Limb (tissue), 2 donors: Measurements from ENCODE around the gene ADGRD1.
"Not testable (repeated sequence)": the region's sequence is repeated elsewhere in the genome, so short reads cannot be mapped to it uniquely, and the experiment has no call there.

Experiments
- DNase-seq, 2 donors: peaks; one replicate each; pipeline ENCODE4 v3.0.0-alpha.2; 2016; ENCODE audit errors: extremely low spot score in 2 of 2

The ADGRD1 gene

DNA sequence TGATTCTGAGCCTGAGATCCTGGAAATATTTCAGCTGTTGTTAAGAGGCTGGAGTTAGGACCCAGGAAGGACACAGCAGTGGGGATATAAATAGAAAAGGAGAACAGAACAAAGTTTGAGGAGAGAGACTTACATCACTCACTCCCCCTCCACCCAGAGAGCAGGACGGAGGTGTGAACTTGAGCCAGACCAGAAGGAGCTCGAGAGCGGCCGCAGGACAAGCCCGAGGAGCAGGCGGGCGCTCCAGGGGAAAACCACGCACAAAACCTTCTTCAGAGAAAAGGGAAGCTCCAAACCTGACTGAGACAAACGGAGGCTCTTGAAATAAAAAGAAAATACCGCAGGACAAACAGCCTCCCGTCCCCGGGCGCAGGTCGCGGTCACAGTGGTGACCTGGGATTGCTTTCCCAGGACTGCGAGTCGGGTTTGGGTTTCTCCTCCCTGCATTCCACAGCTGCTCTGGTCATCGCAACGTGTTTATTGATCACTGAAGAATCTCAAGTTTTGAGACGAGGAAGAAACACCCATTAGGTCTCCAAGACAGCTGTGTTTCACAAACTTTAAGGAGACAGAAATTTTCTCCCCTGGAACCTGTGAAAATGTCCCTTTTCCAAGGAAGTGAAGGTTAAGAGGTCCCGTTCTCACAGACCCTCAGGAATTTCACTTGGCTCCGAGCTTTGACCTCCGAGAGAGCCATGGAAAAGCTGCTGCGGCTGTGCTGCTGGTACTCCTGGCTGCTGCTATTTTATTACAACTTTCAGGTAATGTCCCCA lies at the start of gene ADGRD1:
Gene ADGRD1, plus strand, starts transcription at position 137 of the 773 bp plus-strand sequence. Its CDS starts 559 bp downstream, at position 696.
- peak in 1 of 2 donors; percentile 79 for DNase-seq

DNA sequence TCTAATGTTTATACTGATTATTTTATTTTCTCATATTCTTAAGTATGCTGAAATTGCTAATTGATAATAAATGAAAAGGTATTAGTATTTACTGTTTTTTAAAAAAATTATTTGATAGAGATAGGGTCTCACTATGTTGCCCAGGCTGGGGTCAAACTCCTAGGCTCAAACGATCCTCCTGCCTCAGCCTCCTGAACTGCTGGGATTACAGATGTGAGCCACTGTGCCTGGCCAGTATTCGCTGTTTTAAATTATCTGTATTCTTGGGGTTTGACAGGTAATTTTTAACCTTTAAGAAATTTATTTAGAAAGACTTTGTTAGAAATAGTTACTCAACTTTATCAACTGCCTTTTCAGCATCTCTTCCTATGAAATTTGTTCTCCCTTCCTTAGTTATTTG lies 49.6 kb upstream of the ADGRD1 start:
- no peak for DNase-seq

DNA sequence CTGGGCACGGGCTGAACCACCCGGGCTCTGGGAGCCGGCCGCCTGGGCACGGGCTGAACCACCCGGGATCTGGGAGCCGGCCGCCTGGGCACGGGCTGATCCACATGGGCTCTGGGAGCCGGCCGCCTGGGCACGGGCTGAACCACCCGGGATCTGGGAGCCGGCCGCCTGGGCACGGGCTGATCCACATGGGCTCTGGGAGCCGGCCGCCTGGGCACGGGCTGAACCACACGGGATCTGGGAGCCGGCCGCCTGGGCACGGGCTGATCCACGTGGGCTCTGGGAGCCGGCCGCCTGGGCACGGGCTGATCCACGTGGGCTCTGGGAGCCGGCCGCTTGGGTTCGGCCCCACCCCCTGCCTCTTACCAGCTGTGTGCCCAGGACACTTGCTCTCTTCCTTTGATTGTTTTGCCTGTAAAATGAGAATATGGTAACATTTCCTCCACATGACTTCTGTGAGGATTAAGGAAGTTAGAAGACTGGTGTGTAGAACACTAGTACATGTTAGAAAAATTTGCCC lies 48.7 kb upstream of the ADGRD1 start:
- not testable (repeated sequence) for DNase-seq

DNA sequence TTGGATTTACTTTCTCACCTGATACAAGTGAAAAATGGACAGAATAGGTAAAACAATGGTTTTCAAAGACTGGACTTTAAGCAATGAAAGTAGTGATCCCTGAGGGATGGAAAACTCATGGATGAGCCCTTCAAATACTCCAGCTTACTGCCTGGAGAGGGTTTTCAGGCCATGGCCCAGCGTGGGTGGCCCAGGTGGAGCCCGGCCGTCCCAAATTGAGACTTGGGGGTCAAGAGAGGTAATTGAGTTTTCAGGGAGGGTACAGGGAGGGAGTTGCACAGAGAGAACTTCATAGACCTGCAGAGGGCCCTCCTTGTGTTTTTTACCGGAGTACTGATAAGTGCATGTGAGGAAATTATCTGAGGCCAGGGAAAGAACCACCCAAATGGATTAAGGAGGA lies 44.6 kb upstream of the ADGRD1 start:
- no peak for DNase-seq

DNA sequence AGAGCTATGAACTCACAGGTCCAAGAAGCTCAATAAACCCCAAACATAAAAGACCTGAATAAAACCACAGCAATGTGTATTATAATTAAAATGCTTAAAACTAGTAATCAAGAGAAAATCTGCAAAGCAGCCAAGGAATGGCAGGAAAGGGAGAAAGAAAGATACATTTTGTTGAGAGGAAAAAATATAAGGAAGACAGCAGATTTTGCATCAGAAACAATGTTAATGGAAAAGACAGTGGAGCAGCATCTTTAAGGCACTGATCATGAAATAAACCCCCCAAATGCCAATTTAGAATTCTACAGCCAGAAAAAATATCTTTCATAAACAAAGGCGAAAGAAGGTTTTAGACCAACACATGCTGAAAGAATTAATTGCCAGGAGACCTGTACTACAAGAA lies 42.5 kb upstream of the ADGRD1 start:
- DNase-seq, result no peak

DNA sequence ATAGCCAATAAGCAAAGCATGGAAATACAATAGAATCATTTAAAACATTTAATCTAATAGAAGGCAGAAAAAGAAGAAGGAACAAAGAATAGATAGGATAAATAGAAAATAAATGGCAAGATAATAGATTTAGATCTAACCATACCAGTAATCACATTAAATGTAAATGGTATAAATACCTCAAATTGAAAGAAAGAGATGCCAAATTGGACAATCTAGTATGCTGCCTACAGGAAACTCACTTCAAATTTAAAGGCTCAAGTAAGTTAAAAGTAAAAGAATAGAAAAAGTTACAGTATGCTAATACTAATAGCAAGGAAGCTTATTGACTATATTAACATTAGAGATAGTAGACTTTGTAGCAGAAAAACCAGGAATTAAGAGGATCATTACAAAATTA lies 41.8 kb upstream of the ADGRD1 start:
- DNase-seq, result no peak

DNA sequence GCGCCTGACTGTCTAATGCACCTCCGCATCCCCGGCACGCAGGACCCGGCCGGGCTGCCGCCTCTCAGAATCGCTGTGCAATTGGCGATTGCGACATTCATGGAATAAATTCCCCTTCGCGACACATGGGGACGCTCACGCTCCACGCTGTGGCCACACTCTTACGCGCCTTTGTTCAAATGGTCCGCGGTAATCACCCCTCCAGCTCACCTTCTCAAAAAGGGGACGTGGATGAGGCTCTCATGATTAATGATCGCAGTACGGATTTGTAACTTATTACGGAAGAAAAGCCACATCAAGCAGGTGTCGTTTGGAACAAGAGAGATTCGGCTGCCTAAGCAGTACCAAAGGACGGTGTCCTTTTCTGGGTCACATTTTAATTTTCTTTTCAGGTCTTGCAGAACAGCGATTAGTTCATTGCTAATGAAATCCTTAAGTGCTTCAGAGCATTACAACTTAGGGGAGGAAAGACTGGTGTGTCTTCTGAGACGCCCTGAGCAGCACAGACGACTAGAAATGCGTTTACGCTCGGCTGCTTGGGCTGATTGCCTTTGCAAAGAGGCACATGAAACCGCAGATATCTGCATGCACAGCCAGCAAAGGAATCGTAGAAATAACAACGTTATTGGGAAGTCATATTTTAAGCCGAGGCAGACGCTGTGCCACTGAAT lies 37.3 kb upstream of the ADGRD1 start:
- peak; percentile 75 to 80 for DNase-seq

DNA sequence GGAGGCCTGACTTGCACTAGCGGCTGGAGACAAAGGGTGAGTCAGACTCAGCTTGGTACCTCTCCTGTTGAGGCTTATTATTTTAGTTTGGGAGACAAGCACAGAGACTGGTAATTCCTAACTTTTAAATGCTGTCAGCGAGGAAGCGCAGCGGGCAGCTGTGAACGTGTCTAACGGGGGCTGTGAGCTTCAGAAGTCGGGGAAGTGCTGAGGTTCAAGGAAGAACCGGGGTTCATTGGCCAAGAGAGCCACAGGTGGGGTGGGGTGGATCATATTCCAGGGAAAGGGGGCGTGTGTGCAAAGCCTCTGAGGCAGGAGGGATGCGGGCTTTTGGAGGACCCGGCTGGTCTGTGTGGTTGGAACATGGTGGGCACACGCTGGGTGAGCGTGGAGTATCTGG lies 36.1 kb upstream of the ADGRD1 start:
- no peak for DNase-seq

DNA sequence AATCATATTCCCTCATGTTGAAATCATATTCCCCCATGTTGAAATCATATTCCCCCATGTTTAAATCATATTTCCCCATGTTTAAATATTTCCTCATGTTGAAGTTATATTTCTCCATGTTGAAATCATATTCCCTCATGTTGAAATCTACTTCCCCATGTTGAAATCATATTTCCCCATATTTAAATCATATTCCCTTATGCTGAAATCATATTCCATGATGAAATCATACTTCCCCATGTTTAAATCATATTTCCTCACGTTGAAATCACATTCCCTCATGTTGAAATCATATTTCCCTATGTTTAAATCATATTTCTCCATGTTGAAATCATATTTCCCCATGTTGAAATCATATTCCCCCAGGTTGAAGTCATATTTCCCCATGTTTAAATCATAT lies 34.6 kb upstream of the ADGRD1 start:
- DNase-seq, result no peak

DNA sequence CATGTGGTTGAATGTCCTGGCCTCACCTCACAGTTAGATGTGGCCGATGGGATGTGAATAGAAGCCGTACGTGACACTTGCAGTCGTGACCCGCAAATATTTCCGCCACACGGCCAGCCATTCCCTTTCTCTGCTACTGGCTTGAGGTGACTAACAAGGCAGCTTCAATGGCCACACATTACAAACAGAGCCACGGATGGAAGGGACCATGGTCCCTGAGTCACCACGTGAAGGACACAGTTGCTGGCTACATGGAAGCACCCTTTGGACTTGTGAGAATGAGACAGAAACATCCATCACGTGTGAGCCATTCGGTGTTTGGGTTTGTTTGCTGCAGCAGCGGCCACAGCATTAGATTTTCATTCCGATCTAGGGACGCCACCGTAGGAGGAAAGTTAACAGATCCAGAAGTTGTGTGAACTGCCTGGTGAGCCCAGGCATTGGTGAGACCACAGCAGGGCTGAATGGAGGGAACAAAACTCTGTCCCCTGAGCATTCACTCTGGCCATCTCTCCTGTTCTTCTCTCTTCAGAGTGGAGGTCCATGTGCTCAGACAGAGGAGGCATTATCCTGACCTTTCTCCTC lies 33.5 kb upstream of the ADGRD1 start:
- DNase-seq, result no peak

DNA sequence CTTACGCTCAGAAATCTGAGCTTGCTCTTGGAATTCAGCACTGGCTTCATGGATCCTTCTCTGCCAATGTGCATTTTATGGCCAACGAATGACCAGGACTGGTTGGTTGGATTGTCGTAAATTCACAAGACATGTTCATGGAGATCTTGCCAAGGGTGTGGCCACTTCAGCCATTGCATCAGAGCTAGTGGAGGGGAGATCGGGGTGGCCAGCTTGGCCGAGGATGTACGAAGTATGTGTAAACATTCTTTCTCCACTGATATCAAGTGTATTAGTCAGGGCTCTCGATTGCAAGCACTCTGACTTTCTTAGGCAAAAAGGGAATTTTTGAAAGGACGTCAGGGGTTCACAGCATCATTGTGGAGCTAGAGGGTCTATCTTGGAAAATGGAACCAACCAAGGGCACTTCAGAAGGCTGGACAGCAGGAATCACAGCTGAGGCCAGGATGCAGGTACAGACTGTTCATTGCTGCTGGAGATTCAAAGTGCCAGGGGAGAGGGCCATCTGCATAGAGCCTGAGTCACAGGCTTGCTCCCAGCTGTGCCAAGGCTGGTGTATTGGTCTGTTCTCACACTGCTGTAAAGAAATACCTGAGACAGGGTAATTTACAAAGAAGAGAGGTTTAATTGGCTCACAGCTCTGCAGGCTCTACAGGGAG lies 32.9 kb upstream of the ADGRD1 start:
- DNase-seq, result no peak

DNA sequence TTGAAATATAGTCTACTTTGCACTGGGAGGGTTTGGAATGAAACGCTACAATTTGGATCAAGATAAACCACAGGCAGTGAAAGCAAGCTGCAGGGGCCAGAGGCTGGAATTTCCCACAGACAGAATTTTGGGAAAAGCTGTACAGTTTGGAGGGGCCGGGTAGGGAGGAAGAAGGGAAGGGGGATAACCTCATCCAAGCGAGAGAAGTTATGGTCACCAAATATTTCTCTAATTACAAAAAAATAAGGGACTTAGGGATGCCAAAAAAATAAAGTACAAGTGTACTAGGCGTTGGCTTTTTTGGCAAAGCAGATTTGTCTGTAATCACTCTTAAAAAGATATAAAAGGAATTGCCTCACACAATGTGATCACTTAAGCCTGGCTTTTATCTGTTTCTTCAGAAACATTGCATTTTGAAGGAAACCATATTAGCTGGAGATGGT lies 31.2 kb upstream of the ADGRD1 start:
- peak in 1 of 2 donors; percentile 34 for DNase-seq

DNA sequence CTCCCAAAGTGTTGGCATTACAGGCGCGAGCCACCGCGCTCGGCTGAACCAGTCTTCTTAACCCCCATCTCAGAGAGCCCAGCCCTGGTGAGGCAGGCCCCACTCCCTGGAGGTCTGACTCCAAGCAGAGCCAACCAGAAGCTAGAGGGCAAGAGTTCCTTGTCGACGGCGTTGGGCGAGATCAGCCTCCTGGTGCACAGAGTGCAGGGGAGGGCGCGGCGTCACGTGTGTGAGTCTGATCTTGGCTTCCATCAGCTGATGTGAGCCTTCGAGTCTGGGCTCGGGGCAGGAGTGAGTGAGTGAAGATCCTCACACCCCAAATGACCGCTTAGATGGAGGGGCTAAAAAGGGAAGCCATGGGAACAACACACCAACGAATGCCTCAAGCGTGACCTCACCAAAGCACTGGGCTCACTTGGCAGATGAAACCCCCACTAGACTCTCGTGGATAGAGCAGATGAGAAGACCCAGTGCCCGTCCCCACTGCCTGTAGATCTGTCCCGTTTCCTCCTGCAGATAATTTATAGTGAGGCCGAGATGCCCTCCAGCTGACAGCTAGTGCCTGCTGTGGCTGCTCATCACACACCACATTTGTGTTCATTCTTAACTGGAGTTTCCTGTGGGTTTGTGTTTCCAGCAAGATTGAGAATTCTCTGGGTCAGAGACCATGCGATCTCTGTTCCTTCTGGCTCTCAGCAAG lies 28.6 kb upstream of the ADGRD1 start:
- DNase-seq, result no peak

DNA sequence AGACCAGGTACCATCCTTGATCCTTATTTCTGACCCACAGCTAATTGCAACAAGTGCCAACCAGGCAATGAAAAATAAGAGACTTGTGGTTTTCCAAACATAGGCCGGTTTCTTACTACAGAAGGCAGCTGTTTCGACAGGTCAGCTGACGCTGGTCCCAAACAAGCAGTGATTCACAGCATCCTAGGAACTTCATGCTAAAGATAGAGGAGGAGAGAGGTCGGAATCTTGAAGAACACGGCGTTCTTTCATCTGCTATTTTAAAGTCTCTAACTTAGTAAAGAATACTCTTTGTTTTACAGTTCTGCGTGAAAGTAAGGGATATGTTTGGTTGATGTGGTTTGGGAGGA lies 28.1 kb upstream of the ADGRD1 start:
- DNase-seq, result no peak

DNA sequence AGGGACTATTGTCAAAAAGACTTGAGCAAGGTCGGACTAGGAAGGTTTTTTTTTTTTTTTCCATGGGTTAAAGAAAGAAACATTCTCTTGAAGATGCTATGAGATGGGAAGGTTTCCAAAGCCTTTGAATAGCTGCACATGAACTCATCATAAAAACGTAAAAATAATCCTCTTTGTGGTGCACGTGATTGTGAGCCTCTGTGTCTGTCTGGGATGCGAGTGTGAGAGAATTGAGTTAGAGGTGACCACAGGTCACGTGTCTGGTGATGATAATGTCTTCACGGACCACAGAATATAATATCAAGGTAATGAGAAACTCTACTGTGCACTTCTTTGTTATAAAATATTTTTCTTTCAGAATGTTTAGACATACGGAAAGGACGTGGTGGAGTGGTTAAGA lies 24.3 kb upstream of the ADGRD1 start:
- no peak for DNase-seq

DNA sequence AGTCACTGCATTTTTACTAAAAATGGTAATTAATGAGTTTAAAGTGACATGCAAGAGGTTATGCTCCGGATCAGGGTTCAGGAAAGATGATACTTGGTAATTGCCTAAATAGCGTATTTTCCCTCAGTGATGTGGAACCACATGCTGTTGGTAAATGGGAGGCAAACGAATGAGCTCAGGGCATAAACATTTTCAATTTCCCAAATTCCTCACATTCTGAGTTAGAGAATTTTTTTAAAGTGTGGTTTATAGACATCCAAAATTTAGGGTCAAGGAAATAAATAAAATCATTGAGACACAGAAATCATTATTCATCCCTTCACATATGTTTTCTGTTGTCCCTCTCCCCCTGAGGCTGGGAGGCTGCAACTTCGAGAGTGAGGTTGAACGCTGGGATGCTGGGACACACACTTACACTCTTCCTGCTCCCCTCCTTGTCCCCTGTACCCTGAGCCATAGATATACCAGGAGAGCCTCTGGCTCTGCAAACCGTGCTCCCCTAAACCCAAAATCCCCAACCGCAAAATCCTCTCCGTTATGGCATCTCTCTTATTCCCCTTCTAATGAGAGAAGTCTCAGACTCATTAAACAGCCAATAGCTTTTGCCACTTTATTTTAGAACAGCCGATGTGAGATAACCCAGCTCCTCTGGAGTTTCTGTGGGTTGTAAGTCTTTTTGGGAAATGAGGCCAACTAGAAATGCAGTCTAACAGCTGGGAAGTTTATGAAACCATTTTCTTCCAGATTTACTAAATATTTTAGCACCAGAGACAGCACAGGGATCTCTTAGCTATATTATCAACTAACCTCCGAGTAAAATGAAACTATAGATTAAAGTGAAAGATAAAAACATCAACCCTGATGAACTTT lies 21.4 kb upstream of the ADGRD1 start:
- DNase-seq, result no peak

DNA sequence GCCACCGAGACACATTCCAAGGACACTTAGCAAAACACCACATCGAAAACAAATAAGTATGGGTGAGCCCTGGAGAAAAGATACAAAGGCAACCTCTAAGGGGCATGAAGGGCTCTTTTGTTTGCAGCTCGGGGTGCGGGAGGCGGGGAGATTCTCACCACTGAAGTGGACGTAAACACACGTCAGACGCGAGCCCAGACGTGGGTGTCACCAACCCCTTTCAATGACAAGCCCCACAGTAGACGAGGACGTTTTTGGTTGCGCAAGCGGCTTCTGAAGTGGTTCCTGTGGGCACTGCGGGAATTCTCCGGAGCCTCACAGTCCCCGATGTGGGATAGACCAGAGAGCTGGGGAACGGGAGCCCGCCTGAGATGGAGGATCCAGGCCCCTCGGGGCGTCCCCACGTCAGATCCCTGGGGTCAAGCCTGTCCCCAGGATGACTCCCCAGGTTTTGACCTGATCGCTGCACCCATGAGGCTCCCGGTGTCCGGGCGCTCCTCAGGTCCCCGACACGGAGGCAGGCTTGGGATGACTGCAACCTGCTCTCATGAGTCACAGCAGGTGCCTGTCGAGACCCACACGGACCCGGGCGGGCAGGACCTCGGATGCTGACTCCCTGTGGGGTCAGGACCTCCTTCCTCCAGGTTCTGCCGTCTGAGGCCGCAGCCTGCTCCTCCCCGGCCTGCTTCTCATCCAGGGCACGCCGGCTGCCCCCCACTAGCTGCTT lies 20.3 kb upstream of the ADGRD1 start:
- no peak for DNase-seq

DNA sequence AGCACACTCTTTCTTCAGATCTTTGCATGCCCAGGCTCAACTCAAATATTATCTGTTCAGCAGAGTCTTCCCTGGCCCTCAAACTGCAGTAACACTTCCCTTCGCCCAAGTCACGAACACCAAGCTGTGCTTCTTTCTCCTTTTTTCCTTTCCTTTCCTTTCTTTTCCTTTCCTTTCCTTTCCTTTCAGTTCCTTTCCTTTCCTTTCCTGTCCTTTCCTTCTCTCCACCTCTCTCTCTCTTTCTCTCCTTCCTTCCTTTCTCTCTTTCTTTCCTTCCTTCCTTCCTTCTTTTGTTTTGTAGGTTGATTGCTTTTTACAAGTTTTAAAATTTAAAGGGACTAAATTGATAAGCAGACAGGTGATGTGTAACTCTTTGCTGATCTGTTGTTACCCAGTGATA lies 19.0 kb upstream of the ADGRD1 start:
- DNase-seq, result no peak

DNA sequence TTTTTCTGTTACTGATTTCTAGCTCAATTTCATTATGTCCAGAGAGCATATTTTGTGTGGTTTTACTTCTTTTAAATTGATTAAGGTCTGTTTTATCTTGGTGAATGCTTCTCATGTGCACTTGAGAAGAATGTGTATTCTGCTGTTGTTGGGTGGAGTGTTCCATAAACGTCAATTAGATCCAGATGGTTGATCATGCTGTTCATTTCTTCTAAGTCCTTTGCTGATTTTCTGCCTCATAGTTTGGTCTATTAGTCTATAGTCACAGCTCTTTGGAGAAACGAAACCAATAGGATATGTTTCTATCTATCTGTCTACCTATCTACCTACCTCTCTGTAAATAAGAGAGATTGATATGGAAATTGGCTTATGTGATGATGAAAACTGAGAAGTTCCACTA lies 17.1 kb upstream of the ADGRD1 start:
- no peak for DNase-seq

DNA sequence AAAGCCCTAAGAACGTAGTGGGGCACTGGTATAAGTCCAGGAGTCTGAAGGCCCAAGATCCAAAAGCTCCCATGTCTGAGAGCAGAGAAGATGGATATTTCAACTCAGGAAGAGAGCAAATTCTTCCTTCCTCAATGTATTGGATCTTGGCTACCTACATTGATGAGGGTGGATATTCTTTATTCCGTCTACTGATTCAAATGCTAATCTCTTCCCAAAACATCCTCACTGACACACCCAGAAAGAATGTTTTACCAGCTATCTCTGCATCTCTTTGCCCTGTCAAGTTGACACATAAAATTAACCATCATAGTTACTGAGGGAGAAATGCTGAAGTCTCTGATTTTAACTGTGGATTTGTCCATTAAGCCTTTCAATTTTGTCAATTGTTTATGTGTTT lies 16.6 kb upstream of the ADGRD1 start:
- DNase-seq, result no peak
